Measurements from ENCODE around the gene MRPL20. TPM values are rescaled to one million over a fixed set of nuclear protein-coding genes. Genes with fewer than 3 reads are reported as not detected.
"Not testable (repeated sequence)": the region's sequence is repeated elsewhere in the genome, so short reads cannot be mapped to it uniquely, and the experiment has no call there.

Gene MRPL20
- polyA plus RNA-seq, 3 donors: 84.3 to 186 (median 156) TPM

DNA sequence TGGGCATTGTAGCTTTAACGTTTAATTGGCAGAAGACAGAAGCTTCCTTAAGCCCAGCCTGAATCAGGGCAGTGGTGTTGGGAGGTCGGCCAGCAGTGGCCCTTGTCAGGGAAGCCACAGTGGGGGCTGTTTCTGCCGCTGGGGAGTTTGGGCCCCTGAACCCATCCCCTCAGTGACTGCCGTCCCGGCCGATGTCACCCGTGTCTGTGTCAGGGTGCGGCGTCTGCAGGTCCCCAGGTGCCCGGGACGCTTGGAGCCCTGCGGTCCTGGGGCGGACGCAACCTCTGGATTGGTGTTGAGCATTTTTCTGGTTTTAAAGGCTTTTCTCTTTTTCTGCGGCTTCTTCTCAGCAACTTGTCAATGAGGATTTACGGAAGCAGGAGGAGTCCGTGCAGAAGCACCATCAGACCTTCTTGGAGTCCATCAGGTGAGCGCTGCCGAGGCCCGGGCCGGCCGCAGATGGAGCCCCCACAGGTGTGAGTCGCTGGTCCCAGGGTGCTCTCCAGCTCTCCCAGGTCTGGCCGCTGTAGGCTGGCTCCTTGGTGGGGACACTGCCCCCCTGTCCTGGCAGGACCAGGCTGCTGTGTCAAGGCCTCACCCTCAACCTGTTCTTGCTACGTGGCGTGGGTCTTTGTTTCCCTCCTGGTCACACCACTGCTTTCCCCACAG lies 44.7 kb upstream of the MRPL20 start:
- H3K27ac Mint-ChIP-seq: no peak overlapping the region
- Histone ChIP-seq H3K4me1 (ENCODE audit: control insufficient read depth in 1 of 2, insufficient read depth in 2 of 2, low read length in 2 of 2) (no peaks in the 10 kb centered on the region), H3K27ac (ENCODE audit: low read depth in 1 of 2, low read length in 2 of 2) (no peak overlapping the region), H3K27me3 (ENCODE audit: control insufficient read depth in 2 of 2, insufficient read depth in 2 of 2, low read length in 2 of 2) (no peaks in the 10 kb centered on the region), H3K4me2 (replicated peaks; ENCODE audit: extremely low read depth, low read length, poor library complexity, severe bottlenecking) (no peak overlapping the region), H4K20me1 (ENCODE audit: insufficient read depth, low read length) (no peaks in the 10 kb centered on the region), H2AFZ (ENCODE audit: insufficient read depth, low read depth, low read length, poor library complexity, severe bottlenecking) (no peak overlapping the region), H3K79me2 (ENCODE audit: insufficient read depth, low read length) (no peaks in the 10 kb centered on the region), H3K9ac (ENCODE audit: insufficient read depth, low read length, poor library complexity, severe bottlenecking) (no peak overlapping the region), H3K4me3 (replicated peaks in 1 of 3; ENCODE audit: low read depth in 2 of 3, low read length in 3 of 3) (no peak overlapping the region), H3K36me3 (replicated peaks in 1 of 2; ENCODE audit: control insufficient read depth in 1 of 2, insufficient read depth in 2 of 2, low read length in 2 of 2) (no peaks in the 10 kb centered on the region), H3K9me3 (replicated peaks in 1 of 2; ENCODE audit: control insufficient read depth in 1 of 2, insufficient read depth in 1 of 2, low read length in 2 of 2) (no peaks in the 10 kb centered on the region)
- H3K4me3 Mint-ChIP-seq: no peak overlapping the region
- 94% methylated on average over 20 of the region's 26 CpGs for WGBS (ENCODE audit: insufficient coverage)
- no peaks in the 10 kb centered on the region for H3K4me1 Mint-ChIP-seq
- DNase-seq: no peak
- intact Hi-C loops (cut with micrococcal nuclease): no loop called here
- peaks cover 1 to 23% (median 2%) of the 10 kb centered on the region in 3 donors for H3K27me3 Mint-ChIP-seq (ENCODE audit: low read depth in 3 of 3)
- no peaks in the 10 kb centered on the region for H3K36me3 Mint-ChIP-seq
- no peaks in the 10 kb centered on the region for H3K9me3 Mint-ChIP-seq
- TF ChIP-seq, protein P1, sequence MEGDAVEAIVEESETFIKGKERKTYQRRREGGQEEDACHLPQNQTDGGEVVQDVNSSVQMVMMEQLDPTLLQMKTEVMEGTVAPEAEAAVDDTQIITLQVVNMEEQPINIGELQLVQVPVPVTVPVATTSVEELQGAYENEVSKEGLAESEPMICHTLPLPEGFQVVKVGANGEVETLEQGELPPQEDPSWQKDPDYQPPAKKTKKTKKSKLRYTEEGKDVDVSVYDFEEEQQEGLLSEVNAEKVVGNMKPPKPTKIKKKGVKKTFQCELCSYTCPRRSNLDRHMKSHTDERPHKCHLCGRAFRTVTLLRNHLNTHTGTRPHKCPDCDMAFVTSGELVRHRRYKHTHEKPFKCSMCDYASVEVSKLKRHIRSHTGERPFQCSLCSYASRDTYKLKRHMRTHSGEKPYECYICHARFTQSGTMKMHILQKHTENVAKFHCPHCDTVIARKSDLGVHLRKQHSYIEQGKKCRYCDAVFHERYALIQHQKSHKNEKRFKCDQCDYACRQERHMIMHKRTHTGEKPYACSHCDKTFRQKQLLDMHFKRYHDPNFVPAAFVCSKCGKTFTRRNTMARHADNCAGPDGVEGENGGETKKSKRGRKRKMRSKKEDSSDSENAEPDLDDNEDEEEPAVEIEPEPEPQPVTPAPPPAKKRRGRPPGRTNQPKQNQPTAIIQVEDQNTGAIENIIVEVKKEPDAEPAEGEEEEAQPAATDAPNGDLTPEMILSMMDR (IDR thresholded peaks at IDR 0.05): no peak

DNA sequence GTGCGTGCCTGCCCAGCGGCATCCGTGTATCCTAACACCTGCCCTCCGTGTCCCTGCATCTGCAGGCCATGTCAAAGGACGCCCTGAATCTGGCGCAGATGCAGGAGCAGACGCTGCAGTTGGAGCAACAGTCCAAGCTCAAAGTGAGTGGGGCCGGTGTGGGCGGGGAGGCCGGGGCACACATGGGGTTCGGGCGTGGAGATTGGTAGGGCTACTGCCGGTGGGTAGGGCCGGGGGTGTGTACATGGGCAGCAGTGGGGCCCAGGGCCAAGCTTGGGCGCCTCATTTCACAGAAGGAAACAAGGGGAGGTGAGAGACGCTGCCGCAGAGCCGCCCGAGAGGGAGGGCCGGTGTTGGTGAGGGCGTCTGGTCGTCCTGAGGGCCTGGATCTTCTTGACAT lies 43.5 kb upstream of the MRPL20 start:
- H3K4me3 Mint-ChIP-seq; DNase-seq; H4K20me1 ChIP-seq (ENCODE audit: insufficient read depth, low read length); H3K27ac Mint-ChIP-seq; H3K4me2 ChIP-seq (replicated peaks; ENCODE audit: extremely low read depth, low read length, poor library complexity, severe bottlenecking); H3K36me3 ChIP-seq (replicated peaks in 1 of 2; ENCODE audit: control insufficient read depth in 1 of 2, insufficient read depth in 2 of 2, low read length in 2 of 2); intact Hi-C loops (cut with micrococcal nuclease); H3K9ac ChIP-seq (ENCODE audit: insufficient read depth, low read length, poor library complexity, severe bottlenecking); H3K4me1 ChIP-seq (ENCODE audit: control insufficient read depth in 1 of 2, insufficient read depth in 2 of 2, low read length in 2 of 2); H3K9me3 Mint-ChIP-seq; H3K4me3 ChIP-seq (replicated peaks in 1 of 3; ENCODE audit: low read depth in 2 of 3, low read length in 3 of 3); H3K27ac ChIP-seq (ENCODE audit: low read depth in 1 of 2, low read length in 2 of 2); H3K27me3 ChIP-seq (ENCODE audit: control insufficient read depth in 2 of 2, insufficient read depth in 2 of 2, low read length in 2 of 2); H2AFZ ChIP-seq (ENCODE audit: insufficient read depth, low read depth, low read length, poor library complexity, severe bottlenecking); H3K4me1 Mint-ChIP-seq; H3K36me3 Mint-ChIP-seq; H3K79me2 ChIP-seq (ENCODE audit: insufficient read depth, low read length); H3K9me3 ChIP-seq (replicated peaks in 1 of 2; ENCODE audit: control insufficient read depth in 1 of 2, insufficient read depth in 1 of 2, low read length in 2 of 2): not testable (repeated sequence)
- peaks cover 1 to 22% (median 2%) of the 10 kb centered on the region in 3 donors for H3K27me3 Mint-ChIP-seq (ENCODE audit: low read depth in 3 of 3)
- 90% methylated on average over 8 of the region's 22 CpGs for WGBS (ENCODE audit: insufficient coverage)

Data from CD14-positive monocyte (primary cell).